ENCODE results near the gene FAM204A. TPM values are rescaled to one million over a fixed set of nuclear protein-coding genes. Genes with fewer than 3 reads are reported as not detected.

Gene FAM204A
- total RNA-seq, 1 donor from 2014 or later, result 69.0 TPM

DNA sequence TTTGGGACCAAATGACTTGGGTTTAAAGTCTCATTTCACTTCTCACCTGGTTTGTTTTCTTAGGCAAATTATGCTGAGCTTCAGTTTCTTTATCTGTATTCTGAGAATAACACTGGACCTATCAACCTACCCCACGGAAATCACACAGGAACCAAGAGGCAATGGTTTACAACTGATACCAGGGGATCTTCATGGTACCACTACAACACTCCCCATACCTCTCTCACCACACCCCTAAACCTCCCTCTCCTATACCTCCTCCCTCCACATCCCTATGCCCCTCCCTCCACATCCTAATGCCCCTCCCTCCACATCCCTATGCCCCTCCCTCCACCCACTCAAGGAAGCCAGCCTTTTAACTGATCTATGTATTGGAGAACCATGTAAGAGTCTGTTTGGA, 9.9 kb downstream of the FAM204A start:
- no peak for DNase-seq (ENCODE audit: low read depth)

- DNase-seq (ENCODE audit: low read depth), result no peak
Observed at GRCh38 chr10:118330295-118331076, 11.6 kb downstream of the FAM204A start.

- DNase-seq (ENCODE audit: low read depth), result no peak
Observed at GRCh38 chr10:118324140-118324539, 18.0 kb downstream of the FAM204A start.

DNA sequence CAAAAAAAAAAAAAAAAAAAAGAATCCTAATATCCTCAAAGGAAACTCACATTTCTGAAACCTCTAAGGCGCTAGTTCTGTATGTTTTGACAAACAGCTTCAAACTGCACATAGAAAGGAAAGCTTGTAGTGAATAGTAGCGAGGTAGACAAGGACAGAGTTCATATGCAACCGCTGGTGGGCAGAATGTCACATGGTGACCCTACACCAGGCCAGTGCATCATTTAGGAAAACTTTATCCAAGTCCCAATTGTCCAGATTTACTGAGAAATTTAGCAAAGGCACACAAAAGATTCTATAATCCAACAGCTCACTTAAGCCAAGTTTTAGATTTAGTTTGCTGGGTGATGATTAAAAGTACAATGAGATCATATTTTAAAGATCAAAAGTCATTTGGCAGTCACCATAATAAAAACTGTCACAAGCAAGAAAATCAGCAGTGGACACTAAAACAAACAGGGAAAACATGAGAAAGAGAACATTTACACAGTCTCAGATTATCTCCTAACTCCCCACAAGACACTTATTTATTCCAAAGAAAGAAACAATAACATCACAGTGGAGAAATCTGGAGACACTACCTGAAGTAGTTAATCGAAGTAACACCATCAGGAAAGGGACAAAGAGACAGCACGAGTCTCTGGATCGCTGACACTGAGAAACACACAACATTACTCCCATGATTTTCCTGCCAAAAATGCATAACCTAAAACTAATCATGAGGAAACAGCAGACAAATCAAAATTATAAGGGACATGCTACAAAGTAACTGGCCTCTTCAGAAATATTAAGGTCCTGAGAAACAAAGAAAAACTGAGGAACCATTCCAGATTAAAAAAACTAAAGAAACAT, 20.2 kb downstream of the FAM204A start:
- DNase-seq (ENCODE audit: low read depth), result no peak

DNA sequence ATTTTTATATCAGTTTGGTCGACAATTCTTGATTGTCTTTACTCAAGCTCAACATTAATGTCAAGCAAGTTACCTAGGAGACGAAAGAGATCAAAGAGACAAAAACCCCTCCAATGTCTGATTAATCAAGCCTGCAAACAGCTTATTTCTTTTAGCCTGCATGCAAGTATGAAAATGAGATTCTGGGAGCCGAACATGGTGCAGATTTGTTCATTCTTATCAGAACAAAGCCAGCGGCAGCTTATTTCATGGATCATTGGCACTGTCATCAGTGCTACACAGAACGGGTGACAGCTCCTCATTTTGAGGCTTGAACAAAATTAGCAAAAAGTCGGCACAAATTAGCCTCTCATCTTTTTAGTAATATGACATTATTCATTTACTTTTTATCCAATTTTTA, 26.5 kb downstream of the FAM204A start:
- DNase-seq (ENCODE audit: low read depth), result no peak

GRCh38 chr10:118314882-118315281, 27.2 kb downstream of the FAM204A start:
- no peak for DNase-seq (ENCODE audit: low read depth)

- peak; percentile 13 for DNase-seq (ENCODE audit: low read depth)
Observed at GRCh38 chr10:118311505-118311904, 30.6 kb downstream of the FAM204A start.

- DNase-seq (ENCODE audit: low read depth), result no peak
Observed at GRCh38 chr10:118310822-118311221, 31.3 kb downstream of the FAM204A start.

DNA sequence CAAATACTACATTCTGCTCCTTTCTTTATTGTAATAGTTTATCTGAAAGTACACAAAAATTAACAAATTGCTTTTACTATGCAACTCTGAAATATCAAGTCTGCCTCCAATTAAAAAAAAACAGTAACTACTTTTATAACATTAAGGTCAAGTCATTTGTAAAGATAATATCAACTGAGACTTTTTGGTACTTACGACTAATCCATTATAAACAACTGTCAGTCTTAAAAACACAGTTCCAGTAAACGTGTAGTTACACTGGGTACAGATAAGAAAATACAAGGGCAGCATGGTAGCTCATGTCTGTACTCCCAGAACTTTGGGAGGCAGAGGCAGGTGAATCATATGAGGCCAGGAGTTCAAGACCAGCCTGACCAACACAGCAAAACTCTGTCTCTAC, 32.2 kb downstream of the FAM204A start:
- DNase-seq (ENCODE audit: low read depth), result no peak

DNA sequence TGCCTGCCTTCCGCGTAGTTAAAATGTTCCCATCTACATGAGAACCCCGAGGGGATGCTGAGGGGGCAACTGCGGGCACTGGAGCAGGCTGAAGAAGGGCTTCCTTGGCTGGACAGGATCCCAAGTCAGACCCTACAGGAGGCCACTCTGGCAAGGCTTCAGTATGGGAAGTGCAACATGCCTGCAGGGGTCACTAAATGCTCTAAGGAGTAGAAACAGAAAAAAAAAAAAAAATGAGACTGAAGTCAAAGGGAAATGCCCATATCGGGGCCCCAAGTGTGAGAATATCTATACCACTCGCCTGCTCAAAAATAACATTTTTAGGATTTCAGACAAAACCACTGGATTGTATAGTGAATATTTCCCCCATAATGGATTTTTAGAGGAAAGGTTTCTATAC, 33.5 kb downstream of the FAM204A start:
- no peak for DNase-seq (ENCODE audit: low read depth)

DNA sequence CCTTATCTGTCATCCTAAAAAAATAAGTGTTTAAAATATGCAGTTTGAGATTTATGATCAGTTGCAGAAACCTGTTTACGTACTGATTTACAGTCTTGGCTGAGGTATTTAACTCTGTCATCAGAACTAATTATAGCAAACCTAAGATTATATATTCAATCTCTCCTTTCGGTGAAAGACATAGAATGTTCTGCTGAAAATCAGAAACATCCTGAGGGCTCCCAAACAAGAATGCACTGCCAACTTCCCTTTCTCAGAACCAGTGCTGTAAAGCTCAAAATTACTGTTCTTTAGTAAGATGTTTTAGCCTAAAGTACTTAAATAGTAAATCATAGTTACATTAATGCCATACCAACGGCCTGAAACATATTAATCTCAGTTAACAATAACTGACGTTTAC, 34.3 kb downstream of the FAM204A start:
- DNase-seq (ENCODE audit: low read depth), result no peak

DNA sequence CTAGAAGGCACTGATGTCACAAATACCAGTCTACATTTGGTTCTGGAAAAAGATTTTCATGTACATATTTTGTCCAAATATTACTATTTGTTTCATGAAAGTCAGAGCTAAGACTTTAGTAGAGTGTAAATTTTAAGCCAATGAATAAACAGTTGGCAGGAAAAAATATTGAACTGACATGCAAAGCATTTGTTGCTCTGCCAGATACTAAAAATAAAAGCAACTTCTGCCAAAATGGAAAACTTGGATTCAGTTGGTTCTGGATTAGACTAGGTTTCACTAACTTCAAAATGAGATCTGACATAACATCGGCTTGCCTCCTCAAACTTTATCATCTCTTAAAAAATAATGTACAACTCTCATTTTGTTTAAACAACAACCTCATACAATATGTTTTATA, 34.9 kb downstream of the FAM204A start:
- DNase-seq (ENCODE audit: low read depth), result peak; percentile 18

DNA sequence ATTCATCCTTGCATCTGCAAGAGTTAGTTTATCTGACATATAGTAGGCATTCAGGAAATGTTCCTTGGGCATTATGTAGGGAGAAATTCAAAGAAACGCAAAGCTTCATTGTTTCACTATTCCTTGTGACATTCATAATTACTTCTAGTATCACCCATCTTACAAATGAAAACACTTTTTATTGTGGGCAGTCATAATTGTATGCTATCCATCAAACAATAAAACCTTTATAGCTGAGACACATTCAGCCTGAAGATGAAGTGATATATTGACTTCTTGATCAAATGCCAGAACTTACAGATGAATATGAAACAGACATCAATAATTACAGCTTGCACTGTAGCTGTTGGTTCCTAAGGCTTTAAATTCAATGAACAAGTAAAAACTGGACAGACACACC, 36.4 kb downstream of the FAM204A start:
- no peak for DNase-seq (ENCODE audit: low read depth)

GRCh38 chr10:118304521-118304920, 37.6 kb downstream of the FAM204A start:
- DNase-seq (ENCODE audit: low read depth), result no peak

GRCh38 chr10:118301211-118301610, 40.9 kb downstream of the FAM204A start:
- no peak for DNase-seq (ENCODE audit: low read depth)

- DNase-seq (ENCODE audit: low read depth), result no peak
Observed at GRCh38 chr10:118300320-118300719, 41.8 kb downstream of the FAM204A start.

DNA sequence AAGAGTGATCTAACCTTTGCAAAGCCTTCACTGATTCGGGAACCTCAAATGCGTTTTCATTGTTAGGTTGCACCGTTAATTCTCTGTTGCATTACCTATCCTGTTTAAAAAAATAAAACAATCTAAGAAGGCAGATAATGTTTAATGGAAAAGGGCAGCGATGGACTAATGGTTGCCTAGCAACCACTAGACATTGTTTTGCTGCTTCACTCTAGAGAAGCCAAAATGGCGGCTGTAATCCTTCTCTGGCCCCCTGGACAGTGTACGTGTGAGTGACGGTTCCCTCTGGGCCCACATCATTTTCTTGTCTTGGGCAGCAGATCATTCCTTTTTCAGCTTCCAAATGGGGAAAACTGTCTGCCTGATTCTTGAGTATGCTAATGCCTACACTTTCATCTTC, 43.3 kb downstream of the FAM204A start:
- DNase-seq (ENCODE audit: low read depth), result no peak

GRCh38 chr10:118291122-118291521, 51.0 kb downstream of the FAM204A start:
- no peak for DNase-seq (ENCODE audit: low read depth)

- DNase-seq (ENCODE audit: low read depth), result no peak
Observed at GRCh38 chr10:118290471-118290995, 51.6 kb downstream of the FAM204A start.

DNA sequence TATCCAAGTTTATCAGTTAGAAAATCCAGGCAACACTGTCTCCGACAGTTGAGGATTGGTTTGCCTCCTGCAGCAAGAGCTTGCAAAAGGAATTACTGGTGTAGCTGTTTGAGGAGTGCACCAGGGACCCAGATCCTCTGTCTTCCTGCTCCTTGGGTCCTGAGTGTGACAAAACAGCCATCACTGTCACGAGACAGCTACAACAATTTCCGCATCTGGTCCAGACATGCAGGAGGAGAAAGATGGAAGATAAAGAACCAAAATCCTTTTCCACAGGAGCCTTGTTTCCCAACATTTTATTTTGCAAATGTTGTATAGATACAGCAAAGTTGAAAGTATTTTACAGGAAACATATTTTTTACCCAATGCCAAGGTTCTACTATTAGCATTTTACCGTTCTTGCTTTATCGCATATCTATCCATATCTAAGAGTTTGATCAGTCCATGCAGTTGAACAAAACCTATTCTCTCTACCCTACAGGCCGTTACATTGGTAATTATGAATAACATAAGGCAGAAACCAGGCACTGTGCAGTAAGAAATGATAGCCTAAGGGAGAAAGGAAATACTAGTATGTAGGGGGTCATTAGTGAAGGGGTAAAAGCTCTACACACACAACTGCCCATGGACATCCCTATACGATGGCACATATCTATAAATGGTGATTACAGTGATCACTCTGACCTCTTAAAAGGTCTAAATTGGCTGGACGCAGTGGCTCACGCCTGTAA, 54.9 kb downstream of the FAM204A start:
- DNase-seq (ENCODE audit: low read depth), result no peak

GRCh38 chr10:118286051-118286838, 55.9 kb downstream of the FAM204A start:
- DNase-seq (ENCODE audit: low read depth), result no peak

All from myocyte (in vitro differentiated cells).